Adrenal gland (tissue), 5 donors: Measurements from ENCODE around the gene EDA.

Experiments used
- POLR2A ChIP-seq, 2 donors: fragments of 450-650 bp; IDR thresholded peaks; one replicate each; pipeline ENCODE4 v1.6.1; 2017; ENCODE audit warnings: antibody characterized with exemption in 2 of 2, mild to moderate bottlenecking in 2 of 2, moderate library complexity in 1 of 2
- TF ChIP-seq, protein P1 (sequence below), 6 experiments: fragments of 450-650 bp in 4 of 6; fragments of 200-600 bp in 2 of 6; sonication (generic) in 1 of 6; IDR thresholded peaks; 1 replicate in 5 of 6; 2 replicates in 1 of 6; pipeline versions ENCODE4 v1.5.1 to v1.8.0; 2016 to 2021; ENCODE audit warnings: antibody characterized with exemption in 6 of 6, mild to moderate bottlenecking in 2 of 6, moderate library complexity in 1 of 6
- donor health status: DM: no; HTN: no; CAD: no.

DNA sequence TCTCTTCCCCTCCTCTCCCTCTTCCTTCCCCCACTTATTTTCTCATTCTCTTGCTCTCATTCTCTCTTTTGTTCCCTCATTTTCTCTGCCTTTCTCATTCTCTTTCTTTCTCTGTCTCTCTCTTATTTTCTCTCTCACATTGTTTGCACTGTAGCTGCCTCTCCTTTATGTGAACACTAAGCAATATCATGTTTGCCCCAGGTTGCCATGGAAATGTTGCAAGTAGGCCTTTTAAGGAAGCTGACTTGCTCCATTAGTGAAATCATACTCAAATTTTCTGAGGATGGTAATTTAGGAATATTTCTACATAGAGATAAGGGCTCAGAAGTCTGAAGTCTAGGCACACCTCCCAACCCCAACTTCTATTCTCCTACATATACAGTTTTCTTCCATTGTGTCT lies 130.1 kb downstream of the EDA start:
- TF ChIP-seq, protein P1, sequence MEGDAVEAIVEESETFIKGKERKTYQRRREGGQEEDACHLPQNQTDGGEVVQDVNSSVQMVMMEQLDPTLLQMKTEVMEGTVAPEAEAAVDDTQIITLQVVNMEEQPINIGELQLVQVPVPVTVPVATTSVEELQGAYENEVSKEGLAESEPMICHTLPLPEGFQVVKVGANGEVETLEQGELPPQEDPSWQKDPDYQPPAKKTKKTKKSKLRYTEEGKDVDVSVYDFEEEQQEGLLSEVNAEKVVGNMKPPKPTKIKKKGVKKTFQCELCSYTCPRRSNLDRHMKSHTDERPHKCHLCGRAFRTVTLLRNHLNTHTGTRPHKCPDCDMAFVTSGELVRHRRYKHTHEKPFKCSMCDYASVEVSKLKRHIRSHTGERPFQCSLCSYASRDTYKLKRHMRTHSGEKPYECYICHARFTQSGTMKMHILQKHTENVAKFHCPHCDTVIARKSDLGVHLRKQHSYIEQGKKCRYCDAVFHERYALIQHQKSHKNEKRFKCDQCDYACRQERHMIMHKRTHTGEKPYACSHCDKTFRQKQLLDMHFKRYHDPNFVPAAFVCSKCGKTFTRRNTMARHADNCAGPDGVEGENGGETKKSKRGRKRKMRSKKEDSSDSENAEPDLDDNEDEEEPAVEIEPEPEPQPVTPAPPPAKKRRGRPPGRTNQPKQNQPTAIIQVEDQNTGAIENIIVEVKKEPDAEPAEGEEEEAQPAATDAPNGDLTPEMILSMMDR (IDR thresholded peaks at IDR 0.05) = no peak
- no peak for TF ChIP-seq POLR2A (IDR thresholded peaks at IDR 0.05)
